Measurements from ENCODE around the gene GRK7. TPM values are rescaled to one million over a fixed set of nuclear protein-coding genes. Genes with fewer than 3 reads are reported as not detected.

Gene GRK7
- total and polyA plus RNA-seq, 12 donors: 0.07 to 0.11 (median 0.07) TPM; not detected in 9

DNA sequence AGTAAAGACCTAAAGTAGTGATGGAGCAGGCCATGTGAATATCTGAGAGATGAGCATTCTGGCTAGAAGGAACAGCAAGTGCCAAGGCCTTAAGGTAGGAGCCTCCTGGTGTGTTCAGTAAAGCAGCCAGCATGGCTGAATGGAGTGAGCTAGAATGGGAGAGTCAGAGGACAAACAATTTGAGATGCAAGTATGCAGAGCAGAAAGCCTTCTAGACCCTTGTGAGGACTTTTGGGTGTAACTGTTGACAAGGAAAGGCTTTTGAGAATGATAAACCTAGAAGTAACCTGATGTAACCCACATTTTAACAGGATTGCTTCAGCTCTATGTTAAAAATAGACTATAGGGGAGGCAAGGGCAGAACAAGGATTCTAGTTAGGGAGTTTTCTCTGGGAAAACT, 40.0 kb upstream of the GRK7 start:
- H3K27ac ChIP-seq: no peak overlapping the region
- intact Hi-C loops (cut with DNase I): loop anchor here in 1 of 2 donors (10.0 kb wide), 1 partner anchor 128 kb away; no protein-coding TSS in a partner anchor
- no peak for DNase-seq
- TF ChIP-seq, protein P1, sequence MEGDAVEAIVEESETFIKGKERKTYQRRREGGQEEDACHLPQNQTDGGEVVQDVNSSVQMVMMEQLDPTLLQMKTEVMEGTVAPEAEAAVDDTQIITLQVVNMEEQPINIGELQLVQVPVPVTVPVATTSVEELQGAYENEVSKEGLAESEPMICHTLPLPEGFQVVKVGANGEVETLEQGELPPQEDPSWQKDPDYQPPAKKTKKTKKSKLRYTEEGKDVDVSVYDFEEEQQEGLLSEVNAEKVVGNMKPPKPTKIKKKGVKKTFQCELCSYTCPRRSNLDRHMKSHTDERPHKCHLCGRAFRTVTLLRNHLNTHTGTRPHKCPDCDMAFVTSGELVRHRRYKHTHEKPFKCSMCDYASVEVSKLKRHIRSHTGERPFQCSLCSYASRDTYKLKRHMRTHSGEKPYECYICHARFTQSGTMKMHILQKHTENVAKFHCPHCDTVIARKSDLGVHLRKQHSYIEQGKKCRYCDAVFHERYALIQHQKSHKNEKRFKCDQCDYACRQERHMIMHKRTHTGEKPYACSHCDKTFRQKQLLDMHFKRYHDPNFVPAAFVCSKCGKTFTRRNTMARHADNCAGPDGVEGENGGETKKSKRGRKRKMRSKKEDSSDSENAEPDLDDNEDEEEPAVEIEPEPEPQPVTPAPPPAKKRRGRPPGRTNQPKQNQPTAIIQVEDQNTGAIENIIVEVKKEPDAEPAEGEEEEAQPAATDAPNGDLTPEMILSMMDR (IDR thresholded peaks at IDR 0.05): no peak
- no peak for TF ChIP-seq POLR2A (IDR thresholded peaks at IDR 0.05)
- no peaks in the 10 kb centered on the region for H3K27me3 ChIP-seq
- H3K9me3 ChIP-seq (replicated peaks in 1 of 3): no peaks in the 10 kb centered on the region
- H3K4me3 ChIP-seq: no peak overlapping the region
- H3K4me1 ChIP-seq (replicated peaks in 1 of 2): no peaks in the 10 kb centered on the region
- H3K36me3 ChIP-seq (replicated peaks in 1 of 2): no peaks in the 10 kb centered on the region

DNA sequence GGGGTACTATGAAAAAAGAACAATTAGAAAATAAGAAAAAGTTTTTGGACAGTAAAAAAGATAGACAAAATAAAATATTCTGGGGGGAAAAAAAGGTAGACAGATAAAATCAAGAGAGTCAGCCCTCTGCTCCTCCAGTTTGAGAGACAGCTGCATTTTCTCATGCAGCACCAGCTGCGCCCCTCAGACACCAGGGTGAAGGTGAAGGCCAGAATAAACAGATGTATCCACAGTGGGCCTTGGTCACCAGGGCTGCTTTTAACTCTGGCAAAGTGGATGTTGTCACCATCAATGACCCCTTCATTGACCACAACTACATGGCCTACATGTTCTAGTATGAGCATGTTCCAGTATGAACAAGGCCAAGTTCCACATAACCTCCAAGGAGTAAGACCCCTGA, 39.0 kb upstream of the GRK7 start:
- intact Hi-C loops (cut with DNase I): loop anchor here in 1 of 2 donors (10.0 kb wide), 1 partner anchor 129 kb away; no protein-coding TSS in a partner anchor
- WGBS, 4 donors: 93 to 100% (median 95%) methylated on average over 1 of the region's 1 CpG
- no peak overlapping the region for H3K4me3 ChIP-seq
- H3K36me3 ChIP-seq (replicated peaks in 1 of 2): no peaks in the 10 kb centered on the region
- TF ChIP-seq POLR2A (IDR thresholded peaks at IDR 0.05): no peak
- TF ChIP-seq, protein P1 (IDR thresholded peaks at IDR 0.05): no peak
- H3K9me3 ChIP-seq (replicated peaks in 1 of 3): no peaks in the 10 kb centered on the region
- H3K27me3 ChIP-seq: no peaks in the 10 kb centered on the region
- no peak overlapping the region for H3K27ac ChIP-seq
- no peaks in the 10 kb centered on the region for H3K4me1 ChIP-seq (replicated peaks in 1 of 2)
- no peak for DNase-seq

DNA sequence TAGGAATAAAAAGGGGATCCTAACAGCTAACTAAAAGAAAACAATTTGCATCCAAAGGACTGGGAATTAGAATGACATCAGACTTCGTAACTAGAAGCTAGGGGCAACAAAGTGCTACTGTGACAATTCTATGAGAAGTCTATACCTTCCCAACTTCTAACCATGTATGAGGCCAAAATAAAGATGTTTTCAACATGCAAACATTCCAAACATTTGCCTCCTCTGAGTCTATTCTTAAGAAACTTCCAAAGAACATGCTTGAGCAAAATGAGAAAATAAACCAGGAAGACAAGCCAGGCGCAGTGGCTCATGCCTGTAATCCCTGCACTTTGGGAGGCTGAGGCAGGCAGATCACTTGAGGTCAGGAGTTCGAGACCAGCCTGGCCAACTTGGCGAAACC, 38.2 kb upstream of the GRK7 start:
- WGBS, 4 donors: 92 to 100% (median 94%) methylated on average over 4 of the region's 4 CpGs
- H3K36me3 ChIP-seq (replicated peaks in 1 of 2): no peaks in the 10 kb centered on the region
- no peak overlapping the region for H3K4me3 ChIP-seq
- intact Hi-C loops (cut with DNase I): loop anchor here in 1 of 2 donors (10.0 kb wide), 1 partner anchor 130 kb away; no protein-coding TSS in a partner anchor
- DNase-seq: no peak
- H3K27me3 ChIP-seq: no peaks in the 10 kb centered on the region
- H3K27ac ChIP-seq: no peak overlapping the region
- TF ChIP-seq, protein P1 (IDR thresholded peaks at IDR 0.05): no peak
- TF ChIP-seq POLR2A (IDR thresholded peaks at IDR 0.05): no peak
- no peaks in the 10 kb centered on the region for H3K9me3 ChIP-seq (replicated peaks in 1 of 3)
- H3K4me1 ChIP-seq (replicated peaks in 1 of 2): no peaks in the 10 kb centered on the region

DNA sequence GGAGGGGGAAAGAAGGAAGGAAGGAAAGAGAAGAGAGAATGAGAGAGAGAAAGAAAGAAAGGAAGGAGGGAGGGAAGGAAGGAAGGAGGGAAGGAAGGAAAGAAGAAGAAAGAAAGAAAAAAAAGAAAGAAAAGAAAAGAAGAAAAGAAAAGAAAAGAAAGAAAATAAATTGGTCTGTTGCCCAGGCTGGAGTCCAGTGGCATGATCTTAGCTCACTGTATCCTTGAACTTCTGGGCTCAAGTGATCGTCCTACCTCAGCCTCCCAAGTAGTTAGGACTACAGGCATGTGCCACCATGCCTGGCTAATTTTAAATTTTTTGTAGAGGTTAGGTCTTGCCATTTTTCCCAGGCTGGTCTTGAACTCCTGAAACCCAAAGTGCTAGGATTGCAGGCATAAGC, 36.7 kb upstream of the GRK7 start:
- Histone ChIP-seq H3K4me1 (replicated peaks in 1 of 2) (no peaks in the 10 kb centered on the region), H3K36me3 (replicated peaks in 1 of 2) (no peaks in the 10 kb centered on the region), H3K27me3 (no peaks in the 10 kb centered on the region), H3K27ac (no peak overlapping the region), H3K4me3 (no peak overlapping the region), H3K9me3 (replicated peaks in 1 of 3) (no peaks in the 10 kb centered on the region)
- no peak for DNase-seq
- 31 to 52% (median 48%) methylated on average over 1 of the region's 1 CpG for WGBS, 4 donors
- intact Hi-C loops (cut with DNase I): loop anchor here in 1 of 2 donors (10.0 kb wide), 1 partner anchor 132 kb away; no protein-coding TSS in a partner anchor
- TF ChIP-seq POLR2A (IDR thresholded peaks at IDR 0.05): no peak
- TF ChIP-seq, protein P1 (IDR thresholded peaks at IDR 0.05): no peak
